IMR-90 (cell line): ENCODE measurements around the gene NUP93. TPM values are rescaled to one million over a fixed set of nuclear protein-coding genes. Genes with fewer than 3 reads are reported as not detected.

ENCODE experiments used
- ATAC-seq: fragments of 200-7000 bp; cut with Tn5 transposase; 2 replicates; pipeline ENCODE4 v1.9.1; 2020; ENCODE audit warnings: low read depth, mild to moderate bottlenecking, moderate library complexity
- BruUV-seq: library from RNA; stranded (reverse); fragments of 400-500 nt; replicated peaks from 2 replicates; lab custom pipeline; 2021; lab: Mats Ljungman, UMichigan
- CTCF ChIA-PET: fragments of 300-600 bp; formaldehyde crosslinking; extraction: SDS; loops from one replicate; lab custom pipeline; 2021; ENCODE audit warnings: antibody characterized with exemption; lab: Yijun Ruan, JAX
- POLR2A ChIA-PET: fragments of 300-600 bp; sonication (Branson Sonifier 250); formaldehyde crosslinking; loops from one replicate; lab custom pipeline; 2022; ENCODE audit warnings: antibody characterized with exemption; ENCODE audit not compliant: unreplicated experiment; lab: Charles Lee
- DNase-seq: peaks from one replicate; pipeline ENCODE4 v3.0.0; 2013
- H2AFZ ChIP-seq: replicated peaks from 2 replicates; pipeline ENCODE3; 2013; ENCODE audit warnings: low read length, mild to moderate bottlenecking; ENCODE audit not compliant: poor library complexity
- H2AK5ac ChIP-seq: 2 replicates; pipeline ENCODE4 v1.6.1; 2013; ENCODE audit warnings: low read depth, low read length, inconsistent platforms
- H2AK9ac ChIP-seq: replicated peaks from 2 replicates; pipeline ENCODE3; 2013; ENCODE audit warnings: mild to moderate bottlenecking, low read depth, low read length, moderate library complexity; ENCODE audit not compliant: poor library complexity
- H2BK120ac ChIP-seq: 2 replicates; pipeline ENCODE4 v1.6.1; 2013; ENCODE audit warnings: low read depth, low read length, inconsistent platforms
- H2BK15ac ChIP-seq: 3 replicates; pipeline ENCODE4 v1.6.1; 2013; ENCODE audit warnings: low read depth, low read length, inconsistent platforms
- H2BK20ac ChIP-seq: 2 replicates; pipeline ENCODE4 v1.6.1; 2013; ENCODE audit warnings: low read depth, mild to moderate bottlenecking, inconsistent platforms, low read length, moderate library complexity
- H2BK5ac ChIP-seq: 2 replicates; pipeline ENCODE4 v1.6.1; 2013; ENCODE audit warnings: mild to moderate bottlenecking, low read depth, low read length, inconsistent platforms; ENCODE audit not compliant: poor library complexity, severe bottlenecking
- H3K14ac ChIP-seq: replicated peaks from 2 replicates; pipeline ENCODE4 v1.6.1; 2013; ENCODE audit warnings: low read depth, low read length, inconsistent platforms
- H3K18ac ChIP-seq: 2 replicates; pipeline ENCODE4 v1.6.1; 2013; ENCODE audit warnings: low read depth, low read length, control low read depth
- H3K23ac ChIP-seq: 2 replicates; pipeline ENCODE4 v1.6.1; 2013; ENCODE audit warnings: low read depth, low read length, inconsistent platforms
- H3K27ac ChIP-seq: 2 replicates; pipeline ENCODE4 v1.5.1; 2013; ENCODE audit warnings: mild to moderate bottlenecking, control low read depth, low read length; ENCODE audit not compliant: insufficient read depth
- H3K27me3 ChIP-seq: 2 replicates; pipeline ENCODE4 v1.6.1; 2013; ENCODE audit warnings: low read length; ENCODE audit not compliant: control insufficient read depth, insufficient read depth
- H3K36me3 ChIP-seq: 2 replicates; pipeline ENCODE4 v1.6.1; 2013; ENCODE audit warnings: low read length, mixed read lengths; ENCODE audit not compliant: control insufficient read depth, insufficient read depth
- H3K4ac ChIP-seq: 2 replicates; pipeline ENCODE4 v1.6.1; 2013; ENCODE audit warnings: low read depth, low read length, inconsistent platforms
- H3K4me1 ChIP-seq: 2 replicates; pipeline ENCODE4 v1.6.1; 2013; ENCODE audit warnings: low read length, mixed read lengths; ENCODE audit not compliant: control insufficient read depth, insufficient read depth
- H3K4me2 ChIP-seq: 2 replicates; pipeline ENCODE4 v1.6.1; 2013; ENCODE audit warnings: low read depth, mild to moderate bottlenecking, control low read depth, low read length, moderate library complexity
- H3K4me3 ChIP-seq: 2 replicates; pipeline ENCODE4 v1.5.1; 2013; ENCODE audit warnings: low read depth, mild to moderate bottlenecking, control low read depth, low read length, moderate library complexity; ENCODE audit not compliant: insufficient read depth
- H3K56ac ChIP-seq: 2 replicates; pipeline ENCODE4 v1.6.1; 2013; ENCODE audit warnings: low read length, inconsistent platforms; ENCODE audit not compliant: insufficient read depth; ENCODE audit errors: extremely low read depth
- H3K79me1 ChIP-seq, 2 experiments: 2 replicates each; pipeline ENCODE4 v1.6.1; 2013; ENCODE audit warnings: low read length in 2 of 2, inconsistent platforms in 1 of 2, low read depth in 1 of 2
- H3K9ac ChIP-seq: 2 replicates; pipeline ENCODE4 v1.6.1; 2013; ENCODE audit warnings: low read depth, low read length, control low read depth
- H3K9me1 ChIP-seq: 2 replicates; pipeline ENCODE4 v1.6.1; 2013; ENCODE audit warnings: low read length, inconsistent platforms; ENCODE audit not compliant: insufficient read depth
- H3K9me3 ChIP-seq: 2 replicates; pipeline ENCODE4 v1.6.1; 2013; ENCODE audit warnings: low read length; ENCODE audit not compliant: control insufficient read depth, insufficient read depth
- H4K20me1 ChIP-seq: 2 replicates; pipeline ENCODE4 v1.6.1; 2013; ENCODE audit warnings: low read length, inconsistent platforms; ENCODE audit not compliant: insufficient read depth
- H4K5ac ChIP-seq: 2 replicates; pipeline ENCODE4 v1.6.1; 2013; ENCODE audit warnings: mild to moderate bottlenecking, low read depth, low read length, control low read depth
- H4K8ac ChIP-seq, 2 experiments: 2 replicates each; pipeline ENCODE4 v1.6.1; 2013; ENCODE audit warnings: low read depth in 2 of 2, low read length in 2 of 2, control low read depth in 1 of 2, inconsistent platforms in 1 of 2
- H4K91ac ChIP-seq: 2 replicates; pipeline ENCODE4 v1.6.1; 2013; ENCODE audit warnings: low read depth, low read length, inconsistent platforms; ENCODE audit not compliant: insufficient read depth
- BHLHE40 ChIP-seq: fragments of 150-350 bp; IDR thresholded peaks from 2 replicates; pipeline ENCODE4 v1.6.1; 2016; ENCODE audit warnings: mild to moderate bottlenecking, low read depth, low read length
- CEBPB ChIP-seq: IDR thresholded peaks from 2 replicates; pipeline ENCODE4 v1.6.1; 2012; ENCODE audit warnings: low read depth, low read length, improper control_type of control experiment
- CHD1 ChIP-seq: IDR thresholded peaks from 2 replicates; pipeline ENCODE4 v1.6.1; 2012; ENCODE audit warnings: low read depth, low read length, improper control_type of control experiment
- FOS ChIP-seq: fragments of 150-350 bp; IDR thresholded peaks from 2 replicates; pipeline ENCODE4 v1.6.1; 2016; ENCODE audit warnings: low read depth, low read length
- MAFK ChIP-seq: IDR thresholded peaks from 2 replicates; pipeline ENCODE4 v1.6.1; 2012; ENCODE audit warnings: low read depth, low read length, improper control_type of control experiment
- MAZ ChIP-seq: IDR thresholded peaks from 2 replicates; pipeline ENCODE4 v1.6.1; 2012; ENCODE audit warnings: low read depth, mild to moderate bottlenecking, low read length, improper control_type of control experiment, moderate library complexity, borderline replicate concordance
- MXI1 ChIP-seq: IDR thresholded peaks from 2 replicates; pipeline ENCODE4 v1.6.1; 2012; ENCODE audit warnings: low read depth, mild to moderate bottlenecking, low read length, moderate library complexity, borderline replicate concordance
- NFE2L2 ChIP-seq: fragments of 150-350 bp; IDR thresholded peaks from 2 replicates; pipeline ENCODE4 v1.6.1; 2016; ENCODE audit warnings: low read depth, mild to moderate bottlenecking, low read length
- POLR2A ChIP-seq: IDR thresholded peaks from 2 replicates; pipeline ENCODE4 v1.6.1; 2012; ENCODE audit warnings: mild to moderate bottlenecking, low read depth, low read length
- RAD21 ChIP-seq: IDR thresholded peaks from 2 replicates; pipeline ENCODE4 v1.6.1; 2012; ENCODE audit warnings: low read length, improper control_type of control experiment
- RCOR1 ChIP-seq: IDR thresholded peaks from 2 replicates; pipeline ENCODE4 v1.6.1; 2012; ENCODE audit warnings: mild to moderate bottlenecking, low read length, improper control_type of control experiment; ENCODE audit not compliant: insufficient replicate concordance
- RFX5 ChIP-seq: IDR thresholded peaks from 2 replicates; pipeline ENCODE4 v1.8.0; 2012; ENCODE audit warnings: low read depth, mild to moderate bottlenecking, low read length, moderate library complexity
- SMC3 ChIP-seq: fragments of 150-350 bp; IDR thresholded peaks from 2 replicates; pipeline ENCODE4 v1.6.1; 2016; ENCODE audit warnings: low read depth, mild to moderate bottlenecking, antibody characterized with exemption, low read length, moderate library complexity
- WGBS, 2 experiments: methylation state at CpG; one replicate each; pipeline versions ENCODE4 v1.1.5 to v1.1.7; 2013; ENCODE audit warnings: missing lambda C conversion rate in 2 of 2; ENCODE audit not compliant: insufficient read length in 1 of 2; ENCODE audit errors: extremely low coverage in 2 of 2; 5-methylcytosine and 5-hydroxymethylcytosine counted together
- dilution Hi-C: fragments of 300-500 bp; cut with HindIII; formaldehyde crosslinking; loops from one replicate; pipeline ENCODE4 v1.14.3; 2018; ENCODE audit warnings: low sequenced_read_pairs; ENCODE audit not compliant: unreplicated experiment
- in situ Hi-C: fragments of 300-500 bp; cut with MboI; formaldehyde crosslinking; loops from 3 replicates; pipeline ENCODE4 v1.14.3; 2019; ENCODE audit warnings: low sequenced_read_pairs, inconsistent platforms, mixed read lengths
- intact Hi-C: fragments of 100-400 bp; cut with micrococcal nuclease; formaldehyde crosslinking; loops from 2 replicates; pipeline ENCODE4 v1.10.0; 2022
- polyA plus RNA-seq, 3 experiments: library from polyadenylated mRNA; depleted of rRNA; stranded (reverse); fragments of >200 nt; gene quantifications; 2 replicates each; pipeline ENCODE4 v1.2.3, GENCODE V29; 2012; ENCODE audit warnings: low replicate concordance in 1 of 3
- total RNA-seq: library from RNA; depleted of rRNA; stranded (reverse); fragments of >200 nt; gene quantifications from 2 replicates; pipeline ENCODE4 v1.2.3, GENCODE V29; 2012
- TF ChIP-seq, protein P1 (sequence below): conservative IDR thresholded peaks from 2 replicates; pipeline ENCODE4 v1.5.1; 2012; ENCODE audit warnings: mild to moderate bottlenecking, low read depth, low read length, improper control_type of control experiment
- TF ChIP-seq, protein P2 (sequence below): fragments of 150-350 bp; IDR thresholded peaks from 2 replicates; pipeline ENCODE4 v1.6.1; 2016; ENCODE audit warnings: low read depth, mild to moderate bottlenecking, low read length, moderate library complexity, borderline replicate concordance
- TF ChIP-seq, protein P3 (sequence below): fragments of 150-350 bp; IDR thresholded peaks from 2 replicates; pipeline ENCODE4 v1.6.1; 2017; ENCODE audit warnings: mild to moderate bottlenecking, antibody characterized with exemption, low read length, low read depth

NUP93 gene
- total and polyA plus RNA-seq, 2 of the 4 experiments (the other 2 are of a cell fraction): 54.6 to 72.6 TPM

DNA sequence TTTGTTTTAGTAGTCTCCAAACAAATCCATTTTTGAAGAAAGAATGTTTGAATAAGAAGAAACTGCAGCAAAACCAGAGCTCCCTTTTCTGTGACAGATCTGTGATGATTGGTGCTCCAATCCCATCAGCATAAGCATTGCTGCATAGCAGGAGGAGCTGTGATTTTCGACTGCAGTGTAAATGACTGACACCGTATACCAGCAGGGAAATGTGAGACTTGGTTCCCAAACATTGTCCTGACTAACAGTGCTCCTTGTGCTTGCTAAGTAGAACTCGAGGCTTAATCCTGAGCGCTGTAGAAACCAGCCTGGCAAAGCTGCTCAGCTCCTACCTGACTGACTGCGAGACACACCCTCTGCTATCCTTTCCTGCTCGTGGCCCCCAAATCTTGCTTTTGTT is 57.2 kb downstream of the NUP93 start:
- H4K20me1 ChIP-seq: peaks cover 6% of the 10 kb centered on the region; the same call in 1 of the 2 replicates
- intact Hi-C loops: loop anchor here (10.0 kb wide), 1 partner anchor 182 kb away; the partner anchor contains the start of gene MT2A
- no peak overlapping the region for H2BK5ac ChIP-seq
- H3K4me1 ChIP-seq: peaks cover 9% of the 10 kb centered on the region
- peak overlapping the region; percentile 8 for H2AK9ac ChIP-seq
- no peak overlapping the region for H4K5ac ChIP-seq
- in situ Hi-C loops: no loop called here
- H3K27me3 ChIP-seq: no peaks in the 10 kb centered on the region
- H3K56ac ChIP-seq: no peak overlapping the region
- H3K9me3 ChIP-seq: no peaks in the 10 kb centered on the region
- H3K18ac ChIP-seq: no peak overlapping the region
- BruUV-seq: no TSS peak
- no peaks in the 10 kb centered on the region for H3K36me3 ChIP-seq
- no peak overlapping the region for H2BK15ac ChIP-seq
- H2BK120ac ChIP-seq: no peak overlapping the region
- WGBS, 2 experiments: 58% methylated on average over 4 of the region's 6 CpGs; no CpG with 5 or more reads in 1 of the 2 experiments
- dilution Hi-C loops: no loop called here
- H3K23ac ChIP-seq: no peak overlapping the region
- no peak overlapping the region for H2BK20ac ChIP-seq
- ChIA-PET POLR2A (no interaction called here), CTCF (interaction anchor here (0.7 to 2.1 kb wide), 4 partner anchors 44 to 138 kb away, joined by 3 to 13 read pairs (median 4); no protein-coding TSS in a partner anchor)
- H2AFZ ChIP-seq: no peak overlapping the region
- no peak for TF ChIP-seq MAZ
- no peak for TF ChIP-seq CHD1
- TF ChIP-seq POLR2A: no peak
- no peak for TF ChIP-seq NFE2L2
- TF ChIP-seq, protein P1, sequence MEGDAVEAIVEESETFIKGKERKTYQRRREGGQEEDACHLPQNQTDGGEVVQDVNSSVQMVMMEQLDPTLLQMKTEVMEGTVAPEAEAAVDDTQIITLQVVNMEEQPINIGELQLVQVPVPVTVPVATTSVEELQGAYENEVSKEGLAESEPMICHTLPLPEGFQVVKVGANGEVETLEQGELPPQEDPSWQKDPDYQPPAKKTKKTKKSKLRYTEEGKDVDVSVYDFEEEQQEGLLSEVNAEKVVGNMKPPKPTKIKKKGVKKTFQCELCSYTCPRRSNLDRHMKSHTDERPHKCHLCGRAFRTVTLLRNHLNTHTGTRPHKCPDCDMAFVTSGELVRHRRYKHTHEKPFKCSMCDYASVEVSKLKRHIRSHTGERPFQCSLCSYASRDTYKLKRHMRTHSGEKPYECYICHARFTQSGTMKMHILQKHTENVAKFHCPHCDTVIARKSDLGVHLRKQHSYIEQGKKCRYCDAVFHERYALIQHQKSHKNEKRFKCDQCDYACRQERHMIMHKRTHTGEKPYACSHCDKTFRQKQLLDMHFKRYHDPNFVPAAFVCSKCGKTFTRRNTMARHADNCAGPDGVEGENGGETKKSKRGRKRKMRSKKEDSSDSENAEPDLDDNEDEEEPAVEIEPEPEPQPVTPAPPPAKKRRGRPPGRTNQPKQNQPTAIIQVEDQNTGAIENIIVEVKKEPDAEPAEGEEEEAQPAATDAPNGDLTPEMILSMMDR: no peak
- no peak for TF ChIP-seq RFX5
- no peak for TF ChIP-seq BHLHE40
- TF ChIP-seq MXI1: no peak
- TF ChIP-seq, protein P2, sequence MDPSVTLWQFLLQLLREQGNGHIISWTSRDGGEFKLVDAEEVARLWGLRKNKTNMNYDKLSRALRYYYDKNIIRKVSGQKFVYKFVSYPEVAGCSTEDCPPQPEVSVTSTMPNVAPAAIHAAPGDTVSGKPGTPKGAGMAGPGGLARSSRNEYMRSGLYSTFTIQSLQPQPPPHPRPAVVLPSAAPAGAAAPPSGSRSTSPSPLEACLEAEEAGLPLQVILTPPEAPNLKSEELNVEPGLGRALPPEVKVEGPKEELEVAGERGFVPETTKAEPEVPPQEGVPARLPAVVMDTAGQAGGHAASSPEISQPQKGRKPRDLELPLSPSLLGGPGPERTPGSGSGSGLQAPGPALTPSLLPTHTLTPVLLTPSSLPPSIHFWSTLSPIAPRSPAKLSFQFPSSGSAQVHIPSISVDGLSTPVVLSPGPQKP: no peak
- TF ChIP-seq FOS: no peak
- no peak for TF ChIP-seq CEBPB
- TF ChIP-seq, protein P3, sequence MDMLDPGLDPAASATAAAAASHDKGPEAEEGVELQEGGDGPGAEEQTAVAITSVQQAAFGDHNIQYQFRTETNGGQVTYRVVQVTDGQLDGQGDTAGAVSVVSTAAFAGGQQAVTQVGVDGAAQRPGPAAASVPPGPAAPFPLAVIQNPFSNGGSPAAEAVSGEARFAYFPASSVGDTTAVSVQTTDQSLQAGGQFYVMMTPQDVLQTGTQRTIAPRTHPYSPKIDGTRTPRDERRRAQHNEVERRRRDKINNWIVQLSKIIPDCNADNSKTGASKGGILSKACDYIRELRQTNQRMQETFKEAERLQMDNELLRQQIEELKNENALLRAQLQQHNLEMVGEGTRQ: no peak
- no peak for TF ChIP-seq RAD21
- no peak for TF ChIP-seq SMC3
- no peak for TF ChIP-seq RCOR1
- no peak for TF ChIP-seq MAFK
- H3K4me2 ChIP-seq: no peak overlapping the region
- no peak overlapping the region for H2AK5ac ChIP-seq
- no peak overlapping the region for H4K91ac ChIP-seq
- peak; percentile 22; the same call in 1 of the 2 replicates for ATAC-seq
- H3K4me3 ChIP-seq: no peak overlapping the region
- H3K4ac ChIP-seq: no peak overlapping the region
- no peak overlapping the region for H3K27ac ChIP-seq
- peaks cover 21 to 44% of the 10 kb centered on the region in 2 experiments for H3K79me1 ChIP-seq
- no peak overlapping the region for H3K9ac ChIP-seq
- DNase-seq: no peak
- H4K8ac ChIP-seq: no peak overlapping the region
- peaks cover 16% of the 10 kb centered on the region for H3K9me1 ChIP-seq
- no peak overlapping the region; the same call in 1 of the 2 replicates for H3K14ac ChIP-seq
